Measurements from ENCODE around the gene METAP1. TPM values are rescaled to one million over a fixed set of nuclear protein-coding genes. Genes with fewer than 3 reads are reported as not detected.

Gene METAP1
- total RNA-seq, 1 experiment from 2014 or later: 60.5 TPM

- Mint-ChIP-seq H3K27ac (ENCODE audit: unreplicated experiment) (no peak overlapping the region), H3K4me3 (ENCODE audit: low read depth, unreplicated experiment) (no peak overlapping the region), H3K4me1 (ENCODE audit: low read depth, unreplicated experiment) (no peaks in the 10 kb centered on the region), H3K27me3 (ENCODE audit: unreplicated experiment) (no peaks in the 10 kb centered on the region), H3K9me3 (ENCODE audit: low read depth, unreplicated experiment) (no peaks in the 10 kb centered on the region), H3K36me3 (ENCODE audit: insufficient read depth, unreplicated experiment) (peaks cover 20% of the 10 kb centered on the region)
- intact Hi-C loops (cut with micrococcal nuclease; ENCODE audit: unreplicated experiment): no loop called here
- no TSS peak for BruUV-seq (replicated peaks)
- CTCF ChIA-PET: no interaction called here
- DNase-seq: no peak
- no peak for TF ChIP-seq CTCF (IDR thresholded peaks at IDR 0.05; ENCODE audit: unreplicated experiment)
Measured at GRCh38 chr4:99043346-99043745, 47.8 kb downstream of the METAP1 start.

DNA sequence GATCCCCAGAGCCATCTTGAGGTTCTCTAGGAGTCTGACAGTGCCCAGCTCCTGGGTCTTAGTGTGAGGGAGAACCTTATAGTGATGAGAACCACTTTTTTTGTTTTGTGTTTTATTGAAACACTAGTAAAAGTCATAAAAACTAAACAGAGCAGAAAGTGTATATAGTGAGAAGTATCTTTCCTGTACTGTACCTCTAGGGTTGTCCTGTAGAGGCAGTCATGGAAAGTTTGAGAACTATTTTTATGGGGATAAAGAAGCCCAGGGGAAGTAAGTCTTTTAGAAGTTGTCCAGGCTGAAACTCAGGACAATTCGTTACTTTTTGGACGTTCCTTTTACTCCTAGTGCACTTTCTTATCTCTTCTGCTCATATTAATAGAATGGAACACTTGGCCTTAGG, 52.2 kb downstream of the METAP1 start:
- no TSS peak for BruUV-seq (replicated peaks)
- Mint-ChIP-seq H3K27ac (ENCODE audit: unreplicated experiment) (no peak overlapping the region), H3K4me3 (ENCODE audit: low read depth, unreplicated experiment) (no peak overlapping the region), H3K4me1 (ENCODE audit: low read depth, unreplicated experiment) (no peaks in the 10 kb centered on the region), H3K36me3 (ENCODE audit: insufficient read depth, unreplicated experiment) (peaks cover 31% of the 10 kb centered on the region), H3K9me3 (ENCODE audit: low read depth, unreplicated experiment) (no peaks in the 10 kb centered on the region), H3K27me3 (ENCODE audit: unreplicated experiment) (no peaks in the 10 kb centered on the region)
- CTCF ChIA-PET: no interaction called here
- DNase-seq: no peak
- no peak for TF ChIP-seq CTCF (IDR thresholded peaks at IDR 0.05; ENCODE audit: unreplicated experiment)
- intact Hi-C loops (cut with micrococcal nuclease; ENCODE audit: unreplicated experiment): no loop called here

- no TSS peak for BruUV-seq (replicated peaks)
- no peaks in the 10 kb centered on the region for H3K27me3 Mint-ChIP-seq (ENCODE audit: unreplicated experiment)
- no peaks in the 10 kb centered on the region for H3K9me3 Mint-ChIP-seq (ENCODE audit: low read depth, unreplicated experiment)
- no peak overlapping the region for H3K4me3 Mint-ChIP-seq (ENCODE audit: low read depth, unreplicated experiment)
- TF ChIP-seq CTCF (IDR thresholded peaks at IDR 0.05; ENCODE audit: unreplicated experiment): no peak
- DNase-seq: no peak
- CTCF ChIA-PET: no interaction called here
- peaks cover 24% of the 10 kb centered on the region for H3K36me3 Mint-ChIP-seq (ENCODE audit: insufficient read depth, unreplicated experiment)
- no peak overlapping the region for H3K27ac Mint-ChIP-seq (ENCODE audit: unreplicated experiment)
- intact Hi-C loops (cut with micrococcal nuclease; ENCODE audit: unreplicated experiment): loop anchor here (10.0 kb wide), 1 partner anchor 908 kb away; the partner anchor contains the start of gene STPG2
- peaks cover 8% of the 10 kb centered on the region for H3K4me1 Mint-ChIP-seq (ENCODE audit: low read depth, unreplicated experiment)
Measured at GRCh38 chr4:99052902-99053301, 57.4 kb downstream of the METAP1 start.

- no peaks in the 10 kb centered on the region for H3K27me3 Mint-ChIP-seq (ENCODE audit: unreplicated experiment)
- intact Hi-C loops (cut with micrococcal nuclease; ENCODE audit: unreplicated experiment): loop anchor here (10.0 kb wide), 1 partner anchor 910 kb away; the partner anchor contains the start of gene STPG2
- TF ChIP-seq CTCF (IDR thresholded peaks at IDR 0.05; ENCODE audit: unreplicated experiment): no peak
- peaks cover 11% of the 10 kb centered on the region for H3K4me1 Mint-ChIP-seq (ENCODE audit: low read depth, unreplicated experiment)
- peaks cover 24% of the 10 kb centered on the region for H3K36me3 Mint-ChIP-seq (ENCODE audit: insufficient read depth, unreplicated experiment)
- CTCF ChIA-PET: interaction anchor here (0.7 kb wide), 1 partner anchor 11 kb away, joined by 3 read pairs; no protein-coding TSS in a partner anchor
- H3K27ac Mint-ChIP-seq (ENCODE audit: unreplicated experiment): no peak overlapping the region
- no peak for DNase-seq
- BruUV-seq (replicated peaks): no TSS peak
- no peak overlapping the region for H3K4me3 Mint-ChIP-seq (ENCODE audit: low read depth, unreplicated experiment)
- no peaks in the 10 kb centered on the region for H3K9me3 Mint-ChIP-seq (ENCODE audit: low read depth, unreplicated experiment)
Measured at GRCh38 chr4:99054428-99054994, 59.0 kb downstream of the METAP1 start.
